KMS-11 (cell line): ENCODE measurements around the gene COPS3.

Experiments
- H2AFZ ChIP-seq: fragments of 200-600 bp; sonication (generic); 2 replicates; pipeline ENCODE4 v1.6.1; 2016; ENCODE audit warnings: antibody characterized with exemption, mixed run types, low read depth
- H3K27ac ChIP-seq: fragments of 200-600 bp; sonication (generic); 2 replicates; pipeline ENCODE4 v1.6.1; 2016; ENCODE audit warnings: mild to moderate bottlenecking, mixed run types
- H3K27me3 ChIP-seq: fragments of 200-600 bp; sonication (generic); 2 replicates; pipeline ENCODE4 v1.6.1; 2017; ENCODE audit warnings: mild to moderate bottlenecking, low read depth, mixed run types, moderate library complexity; ENCODE audit not compliant: insufficient read depth
- H3K36me3 ChIP-seq: fragments of 200-600 bp; sonication (generic); 2 replicates; pipeline ENCODE4 v1.6.1; 2017; ENCODE audit warnings: mild to moderate bottlenecking, mixed run types; ENCODE audit not compliant: insufficient read depth
- H3K4me1 ChIP-seq: fragments of 200-600 bp; sonication (generic); 2 replicates; pipeline ENCODE4 v1.6.1; 2016; ENCODE audit warnings: mild to moderate bottlenecking, low read depth, mixed run types; ENCODE audit not compliant: poor library complexity, severe bottlenecking
- H3K4me2 ChIP-seq: fragments of 200-600 bp; sonication (generic); 2 replicates; pipeline ENCODE4 v1.7.0; 2016; ENCODE audit warnings: mild to moderate bottlenecking, mixed run types
- H3K4me3 ChIP-seq: fragments of 200-600 bp; sonication (generic); IDR thresholded peaks from 2 replicates; pipeline ENCODE4 v1.6.1; 2017; ENCODE audit warnings: low read depth, low read length, mixed read lengths; ENCODE audit not compliant: insufficient read depth
- H3K79me2 ChIP-seq: fragments of 200-600 bp; sonication (generic); 2 replicates; pipeline ENCODE4 v1.6.1; 2016; ENCODE audit warnings: low read depth, mixed run types; ENCODE audit not compliant: insufficient read depth
- H3K9ac ChIP-seq: fragments of 200-600 bp; sonication (generic); 2 replicates; pipeline ENCODE4 v1.6.1; 2016; ENCODE audit warnings: mild to moderate bottlenecking, mixed run types
- H4K20me1 ChIP-seq: fragments of 200-600 bp; sonication (generic); 2 replicates; pipeline ENCODE4 v1.6.1; 2016; ENCODE audit warnings: mild to moderate bottlenecking, mixed run types; ENCODE audit not compliant: insufficient read depth
- TF ChIP-seq, protein P1 (sequence below): fragments of 200-600 bp; sonication (generic); conservative IDR thresholded peaks from 2 replicates; pipeline ENCODE4 v1.6.1; 2017; ENCODE audit warnings: low read depth, mild to moderate bottlenecking, antibody characterized with exemption, low read length, moderate library complexity, mixed read lengths

The COPS3 gene

DNA sequence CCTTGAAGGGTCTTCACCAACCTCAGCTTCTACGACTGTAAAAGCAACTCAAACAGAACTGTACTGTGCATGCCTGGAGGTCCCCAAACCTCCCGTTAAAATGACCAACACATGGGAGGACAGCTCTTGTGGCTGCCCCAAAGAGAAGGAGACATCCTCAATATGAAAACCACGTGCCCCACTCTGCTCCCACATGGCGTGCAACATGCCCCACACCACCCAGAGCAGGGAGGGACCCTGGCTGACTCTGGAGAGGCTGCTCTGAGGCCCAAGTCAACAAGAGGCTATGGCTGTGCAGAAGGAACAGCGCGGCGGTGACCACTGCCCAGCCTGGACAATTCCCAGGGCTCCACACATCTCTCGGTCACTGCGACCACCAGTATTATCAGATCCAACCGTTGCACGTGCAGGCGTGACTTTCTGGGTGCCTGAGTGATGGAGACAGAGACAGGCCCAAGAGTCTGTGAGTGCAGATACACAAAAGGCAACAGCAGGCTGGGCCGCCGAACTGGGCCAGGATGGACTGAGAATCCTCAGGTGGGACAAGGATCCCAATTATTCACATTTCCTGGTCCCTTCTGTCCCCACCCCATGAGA lies 76.3 kb downstream of the COPS3 start:
- no peaks in the 10 kb centered on the region for H3K27me3 ChIP-seq
- H3K4me1 ChIP-seq = peaks cover 5% of the 10 kb centered on the region
- peak overlapping the region; percentile 73 for H3K27ac ChIP-seq
- no peak overlapping the region for H3K4me3 ChIP-seq
- H3K79me2 ChIP-seq = peaks cover 43% of the 10 kb centered on the region
- H2AFZ ChIP-seq = no peak overlapping the region
- H4K20me1 ChIP-seq = no peaks in the 10 kb centered on the region
- TF ChIP-seq, protein P1, sequence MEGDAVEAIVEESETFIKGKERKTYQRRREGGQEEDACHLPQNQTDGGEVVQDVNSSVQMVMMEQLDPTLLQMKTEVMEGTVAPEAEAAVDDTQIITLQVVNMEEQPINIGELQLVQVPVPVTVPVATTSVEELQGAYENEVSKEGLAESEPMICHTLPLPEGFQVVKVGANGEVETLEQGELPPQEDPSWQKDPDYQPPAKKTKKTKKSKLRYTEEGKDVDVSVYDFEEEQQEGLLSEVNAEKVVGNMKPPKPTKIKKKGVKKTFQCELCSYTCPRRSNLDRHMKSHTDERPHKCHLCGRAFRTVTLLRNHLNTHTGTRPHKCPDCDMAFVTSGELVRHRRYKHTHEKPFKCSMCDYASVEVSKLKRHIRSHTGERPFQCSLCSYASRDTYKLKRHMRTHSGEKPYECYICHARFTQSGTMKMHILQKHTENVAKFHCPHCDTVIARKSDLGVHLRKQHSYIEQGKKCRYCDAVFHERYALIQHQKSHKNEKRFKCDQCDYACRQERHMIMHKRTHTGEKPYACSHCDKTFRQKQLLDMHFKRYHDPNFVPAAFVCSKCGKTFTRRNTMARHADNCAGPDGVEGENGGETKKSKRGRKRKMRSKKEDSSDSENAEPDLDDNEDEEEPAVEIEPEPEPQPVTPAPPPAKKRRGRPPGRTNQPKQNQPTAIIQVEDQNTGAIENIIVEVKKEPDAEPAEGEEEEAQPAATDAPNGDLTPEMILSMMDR = no peak
- H3K9ac ChIP-seq = peak overlapping the region; percentile 94
- H3K4me2 ChIP-seq = peak overlapping the region; percentile 100
- H3K36me3 ChIP-seq = no peaks in the 10 kb centered on the region

DNA sequence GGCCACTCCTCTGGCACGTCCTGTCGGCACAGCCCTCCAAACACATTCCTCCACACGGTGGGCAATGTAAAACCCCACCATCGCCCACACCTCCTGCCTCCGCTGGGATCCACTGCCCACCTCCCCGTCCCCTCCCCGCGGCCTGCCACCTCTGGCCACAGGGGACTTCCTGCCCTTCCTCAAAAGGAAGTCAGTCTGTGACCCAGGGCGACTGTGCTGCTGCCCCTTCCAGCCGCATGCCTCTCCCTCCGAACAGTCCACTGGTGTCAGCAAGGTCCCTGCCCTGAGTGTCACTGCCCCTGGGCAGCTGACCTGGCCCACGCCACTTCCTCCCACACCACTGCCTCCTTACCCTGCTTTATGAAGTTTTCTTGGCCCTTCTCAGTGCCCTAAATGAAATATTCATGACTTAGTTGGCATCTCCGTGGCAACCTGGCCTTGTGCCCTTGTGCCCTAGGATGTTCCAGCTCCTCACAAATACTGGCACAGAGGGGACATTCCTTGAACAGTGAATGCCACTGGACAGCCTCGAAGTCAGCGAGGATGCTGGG lies 76.9 kb downstream of the COPS3 start:
- no peak overlapping the region for H2AFZ ChIP-seq
- H3K9ac ChIP-seq = peak overlapping the region; percentile 94; the same call in 1 of the 2 replicates
- peak overlapping the region; percentile 100 for H3K4me2 ChIP-seq
- no peaks in the 10 kb centered on the region for H4K20me1 ChIP-seq
- no peaks in the 10 kb centered on the region for H3K36me3 ChIP-seq
- H3K4me3 ChIP-seq = no peak overlapping the region
- peaks cover 43% of the 10 kb centered on the region for H3K79me2 ChIP-seq
- no peak overlapping the region; the same call in 1 of the 2 replicates for H3K27ac ChIP-seq
- no peaks in the 10 kb centered on the region for H3K27me3 ChIP-seq
- H3K4me1 ChIP-seq = peaks cover 5% of the 10 kb centered on the region
- TF ChIP-seq, protein P1 = no peak

DNA sequence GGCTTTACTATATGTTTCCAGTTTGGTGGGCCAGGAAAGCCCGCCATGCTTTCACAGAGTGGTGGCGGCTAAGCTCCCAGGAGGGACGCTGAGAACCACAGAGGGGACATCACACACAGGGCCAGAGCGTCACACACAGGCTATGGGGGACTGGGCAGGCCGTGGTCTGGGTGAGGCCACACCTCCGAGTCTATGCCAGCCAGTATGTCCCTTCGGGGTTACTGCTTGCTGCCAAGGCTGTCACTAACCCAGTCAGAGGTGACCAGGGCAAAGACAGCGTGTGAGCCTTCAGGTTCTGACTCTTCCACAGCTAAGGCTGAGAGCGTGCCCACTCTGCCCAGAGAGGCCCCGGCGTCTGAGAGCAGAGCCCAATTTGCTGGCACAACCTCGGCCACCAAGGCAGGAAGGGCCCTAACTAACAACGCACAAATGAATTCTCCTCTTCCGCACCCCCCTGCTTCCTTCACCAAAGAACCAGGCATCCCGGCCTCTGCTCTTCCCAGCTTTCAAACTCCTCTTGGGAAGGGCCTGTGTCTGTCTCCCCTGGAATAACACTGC lies 77.8 kb downstream of the COPS3 start:
- Histone ChIP-seq H3K4me2 (peak overlapping the region; percentile 100; the same call in 1 of the 2 replicates), H3K36me3 (no peaks in the 10 kb centered on the region), H3K27ac (no peak overlapping the region), H3K27me3 (no peaks in the 10 kb centered on the region), H3K4me1 (peaks cover 5% of the 10 kb centered on the region), H4K20me1 (no peaks in the 10 kb centered on the region), H3K9ac (no peak overlapping the region; the same call in 1 of the 2 replicates), H3K79me2 (peaks cover 43% of the 10 kb centered on the region), H2AFZ (no peak overlapping the region), H3K4me3 (no peak overlapping the region)
- TF ChIP-seq, protein P1 = no peak

DNA sequence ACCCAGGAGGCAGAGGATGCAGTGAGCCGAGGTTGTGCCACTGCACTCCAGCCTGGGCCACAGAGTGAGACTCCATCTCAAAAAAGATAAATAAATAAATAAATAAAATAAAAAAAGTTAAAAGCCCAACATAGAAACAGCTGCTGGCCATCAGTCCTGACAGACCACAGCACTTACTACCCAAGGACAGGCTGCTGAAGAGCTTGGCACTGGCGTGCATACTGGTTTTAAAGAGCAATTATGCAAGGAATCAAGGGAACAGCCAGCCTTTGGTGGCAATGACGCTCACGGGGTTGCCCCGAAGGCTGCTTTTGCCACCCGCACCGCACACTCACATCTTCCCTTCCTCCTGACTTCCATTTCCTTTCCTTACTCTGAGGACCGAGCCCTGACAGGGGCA lies 79.1 kb downstream of the COPS3 start:
- H3K4me2 ChIP-seq = no peak overlapping the region
- TF ChIP-seq, protein P1 = no peak

More for the DNA sequence above, 79.1 kb downstream of the COPS3 start:
- H3K36me3 ChIP-seq = no peaks in the 10 kb centered on the region
- no peaks in the 10 kb centered on the region for H3K27me3 ChIP-seq
- H2AFZ ChIP-seq = no peak overlapping the region
- no peak overlapping the region for H3K27ac ChIP-seq
- H3K9ac ChIP-seq = no peak overlapping the region
- peaks cover 5% of the 10 kb centered on the region for H3K4me1 ChIP-seq
- no peak overlapping the region for H3K4me3 ChIP-seq
- H3K79me2 ChIP-seq = peaks cover 43% of the 10 kb centered on the region
- H4K20me1 ChIP-seq = no peaks in the 10 kb centered on the region
